ENCODE results near the gene RPRD2.

DNA sequence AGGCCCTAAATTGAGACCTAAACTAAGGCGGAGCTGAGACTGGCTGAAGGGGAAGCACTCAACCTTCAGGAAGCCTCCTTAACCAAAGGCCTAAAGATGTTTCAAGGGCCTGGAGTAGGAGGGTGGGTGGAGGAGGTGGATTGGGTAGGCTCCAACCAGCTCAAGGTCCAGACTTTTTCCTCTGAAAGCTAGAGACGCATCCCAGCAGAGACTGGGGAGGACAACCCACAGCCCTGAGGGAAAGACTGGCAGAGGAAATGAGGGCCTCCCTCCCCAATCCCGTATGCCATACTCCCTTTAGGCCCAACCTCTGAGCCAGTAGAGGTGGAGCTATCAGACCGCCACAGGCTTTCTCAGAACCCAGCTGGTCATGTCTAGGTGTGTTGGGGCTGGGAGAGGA is 145.0 kb downstream of the RPRD2 start:
- TF ChIP-seq, protein P1, sequence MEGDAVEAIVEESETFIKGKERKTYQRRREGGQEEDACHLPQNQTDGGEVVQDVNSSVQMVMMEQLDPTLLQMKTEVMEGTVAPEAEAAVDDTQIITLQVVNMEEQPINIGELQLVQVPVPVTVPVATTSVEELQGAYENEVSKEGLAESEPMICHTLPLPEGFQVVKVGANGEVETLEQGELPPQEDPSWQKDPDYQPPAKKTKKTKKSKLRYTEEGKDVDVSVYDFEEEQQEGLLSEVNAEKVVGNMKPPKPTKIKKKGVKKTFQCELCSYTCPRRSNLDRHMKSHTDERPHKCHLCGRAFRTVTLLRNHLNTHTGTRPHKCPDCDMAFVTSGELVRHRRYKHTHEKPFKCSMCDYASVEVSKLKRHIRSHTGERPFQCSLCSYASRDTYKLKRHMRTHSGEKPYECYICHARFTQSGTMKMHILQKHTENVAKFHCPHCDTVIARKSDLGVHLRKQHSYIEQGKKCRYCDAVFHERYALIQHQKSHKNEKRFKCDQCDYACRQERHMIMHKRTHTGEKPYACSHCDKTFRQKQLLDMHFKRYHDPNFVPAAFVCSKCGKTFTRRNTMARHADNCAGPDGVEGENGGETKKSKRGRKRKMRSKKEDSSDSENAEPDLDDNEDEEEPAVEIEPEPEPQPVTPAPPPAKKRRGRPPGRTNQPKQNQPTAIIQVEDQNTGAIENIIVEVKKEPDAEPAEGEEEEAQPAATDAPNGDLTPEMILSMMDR (IDR thresholded peaks at IDR 0.05), result no peak
- no peak for TF ChIP-seq POLR2A (IDR thresholded peaks at IDR 0.05)

Measured in body of pancreas (tissue), 4 donors.